ENCODE data around the gene SART1.
"Not testable (repeated sequence)": the region's sequence is repeated elsewhere in the genome, so short reads cannot be mapped to it uniquely, and the experiment has no call there.

SART1 gene

GRCh38 chr11:66020212-66020611 lies 58.7 kb downstream of the SART1 start:
- DNase-seq: no peak

- no peak for DNase-seq
These were observed 59.3 kb downstream of the SART1 start for GRCh38 chr11:66020618-66021357.

GRCh38 chr11:66022401-66023185 lies 61.1 kb downstream of the SART1 start:
- DNase-seq: peak; percentile 83

- DNase-seq: not testable (repeated sequence)
These were observed 61.6 kb downstream of the SART1 start for GRCh38 chr11:66023186-66023440.

GRCh38 chr11:66026017-66026529 lies 64.5 kb downstream of the SART1 start, which contains the start of gene CATSPER1:
Gene CATSPER1, minus strand, starts transcription at chr11:66026479. Its CDS starts 100 bp downstream, at chr11:66026379.
- DNase-seq: no peak

All from stimulated activated CD4-positive, alpha-beta T cell treated with anti-CD3 and anti-CD28 coated beads, Interleukin-4, amount 100 ng/mL, for 1 hour (primary cell).